COLO668 (cell line): ENCODE results near the gene NAALADL2.
"Not testable (repeated sequence)": the region's sequence is repeated elsewhere in the genome, so short reads cannot be mapped to it uniquely, and the experiment has no call there.

Source experiments
- DNase-seq: peaks from one replicate; lab custom pipeline; 2025; ENCODE audit not compliant: unreplicated experiment; lab: John Stamatoyannopoulos, UW

Gene NAALADL2

GRCh38 chr3:175404621-175405020 lies 545.5 kb downstream of the NAALADL2 start:
- DNase-seq: no peak

- no peak for DNase-seq
These were observed 551.1 kb downstream of the NAALADL2 start for GRCh38 chr3:175410251-175410650.

- no peak for DNase-seq
These were observed 552.3 kb downstream of the NAALADL2 start for GRCh38 chr3:175411405-175411804.

- no peak for DNase-seq
These were observed 552.8 kb downstream of the NAALADL2 start for GRCh38 chr3:175411946-175412345.

GRCh38 chr3:175413926-175414325 lies 554.8 kb downstream of the NAALADL2 start:
- DNase-seq: no peak

GRCh38 chr3:175416600-175416999 lies 557.5 kb downstream of the NAALADL2 start:
- DNase-seq: no peak

GRCh38 chr3:175417426-175417825 lies 558.3 kb downstream of the NAALADL2 start:
- DNase-seq: no peak

GRCh38 chr3:175421902-175422301 lies 562.8 kb downstream of the NAALADL2 start:
- DNase-seq: no peak

- DNase-seq: no peak
These were observed 563.6 kb downstream of the NAALADL2 start for GRCh38 chr3:175422744-175423143.

GRCh38 chr3:175423848-175424247 lies 564.7 kb downstream of the NAALADL2 start:
- DNase-seq: not testable (repeated sequence)

GRCh38 chr3:175426805-175427204 lies 567.7 kb downstream of the NAALADL2 start:
- DNase-seq: no peak

GRCh38 chr3:175428466-175428865 lies 569.3 kb downstream of the NAALADL2 start:
- DNase-seq: no peak

GRCh38 chr3:175430983-175431773 lies 572.0 kb downstream of the NAALADL2 start:
- no peak for DNase-seq

GRCh38 chr3:175432376-175433025 lies 573.4 kb downstream of the NAALADL2 start:
- no peak for DNase-seq

GRCh38 chr3:175433026-175433674 lies 574.0 kb downstream of the NAALADL2 start:
- DNase-seq: no peak

- no peak for DNase-seq
These were observed 575.4 kb downstream of the NAALADL2 start for GRCh38 chr3:175434561-175434960.

GRCh38 chr3:175443682-175444081 lies 584.5 kb downstream of the NAALADL2 start:
- DNase-seq: no peak

- no peak for DNase-seq
These were observed 586.6 kb downstream of the NAALADL2 start for GRCh38 chr3:175445741-175446140.

GRCh38 chr3:175447521-175447920 lies 588.4 kb downstream of the NAALADL2 start:
- no peak for DNase-seq

GRCh38 chr3:175453361-175453760 lies 594.2 kb downstream of the NAALADL2 start:
- DNase-seq: no peak

- no peak for DNase-seq
These were observed 597.3 kb downstream of the NAALADL2 start for GRCh38 chr3:175456466-175456865.

GRCh38 chr3:175457301-175457700 lies 598.2 kb downstream of the NAALADL2 start:
- no peak for DNase-seq
